ENCODE data around the gene DHRS3.

- TF ChIP-seq, protein P1, sequence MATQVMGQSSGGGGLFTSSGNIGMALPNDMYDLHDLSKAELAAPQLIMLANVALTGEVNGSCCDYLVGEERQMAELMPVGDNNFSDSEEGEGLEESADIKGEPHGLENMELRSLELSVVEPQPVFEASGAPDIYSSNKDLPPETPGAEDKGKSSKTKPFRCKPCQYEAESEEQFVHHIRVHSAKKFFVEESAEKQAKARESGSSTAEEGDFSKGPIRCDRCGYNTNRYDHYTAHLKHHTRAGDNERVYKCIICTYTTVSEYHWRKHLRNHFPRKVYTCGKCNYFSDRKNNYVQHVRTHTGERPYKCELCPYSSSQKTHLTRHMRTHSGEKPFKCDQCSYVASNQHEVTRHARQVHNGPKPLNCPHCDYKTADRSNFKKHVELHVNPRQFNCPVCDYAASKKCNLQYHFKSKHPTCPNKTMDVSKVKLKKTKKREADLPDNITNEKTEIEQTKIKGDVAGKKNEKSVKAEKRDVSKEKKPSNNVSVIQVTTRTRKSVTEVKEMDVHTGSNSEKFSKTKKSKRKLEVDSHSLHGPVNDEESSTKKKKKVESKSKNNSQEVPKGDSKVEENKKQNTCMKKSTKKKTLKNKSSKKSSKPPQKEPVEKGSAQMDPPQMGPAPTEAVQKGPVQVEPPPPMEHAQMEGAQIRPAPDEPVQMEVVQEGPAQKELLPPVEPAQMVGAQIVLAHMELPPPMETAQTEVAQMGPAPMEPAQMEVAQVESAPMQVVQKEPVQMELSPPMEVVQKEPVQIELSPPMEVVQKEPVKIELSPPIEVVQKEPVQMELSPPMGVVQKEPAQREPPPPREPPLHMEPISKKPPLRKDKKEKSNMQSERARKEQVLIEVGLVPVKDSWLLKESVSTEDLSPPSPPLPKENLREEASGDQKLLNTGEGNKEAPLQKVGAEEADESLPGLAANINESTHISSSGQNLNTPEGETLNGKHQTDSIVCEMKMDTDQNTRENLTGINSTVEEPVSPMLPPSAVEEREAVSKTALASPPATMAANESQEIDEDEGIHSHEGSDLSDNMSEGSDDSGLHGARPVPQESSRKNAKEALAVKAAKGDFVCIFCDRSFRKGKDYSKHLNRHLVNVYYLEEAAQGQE (IDR thresholded peaks at IDR 0.05; ENCODE audit: insufficient read depth in 1 of 2, low read depth in 2 of 2, low read length in 2 of 2), result no peak
- no peak for TF ChIP-seq POLR2AphosphoS5 (IDR thresholded peaks at IDR 0.05; ENCODE audit: low read depth, low read length)
- TF ChIP-seq TAF1 (IDR thresholded peaks at IDR 0.05; ENCODE audit: borderline replicate concordance, insufficient read depth, low read length), result no peak
- no peak for TF ChIP-seq FOXP2 (optimal IDR thresholded peaks at IDR 0.05; ENCODE audit: borderline replicate concordance, extremely low read depth, extremely low read length, insufficient read depth)
Measured at GRCh38 chr1:12567288-12567819, 50.7 kb downstream of the DHRS3 start.
